ENCODE data around the gene PFN3.
A peak's percentile ranks its signal among the peaks of the same experiment; 100 is the strongest.

Gene PFN3

GRCh38 chr5:177434942-177435738, 34.7 kb upstream of the PFN3 start:
- Histone ChIP-seq H3K9me3 (ENCODE audit: control insufficient read depth in 2 of 2, low read length in 2 of 2) (no peaks in the 10 kb centered on the region), H3K9ac (ENCODE audit: low read length in 2 of 2) (no peak overlapping the region), H3K27ac (ENCODE audit: low read length) (no peak overlapping the region), H3K36me3 (ENCODE audit: control insufficient read depth in 2 of 2, insufficient read depth in 2 of 2, low read length in 2 of 2) (peaks cover 18 to 40% of the 10 kb centered on the region in 2 donors), H3K4me1 (ENCODE audit: control insufficient read depth, insufficient read depth, low read length) (peaks cover 20% of the 10 kb centered on the region), H3K4me3 (ENCODE audit: low read length in 2 of 2) (no peak overlapping the region), H3K27me3 (ENCODE audit: control insufficient read depth in 1 of 2, insufficient read depth in 2 of 2, low read length in 2 of 2) (no peaks in the 10 kb centered on the region)

GRCh38 chr5:177434437-177434836, 34.0 kb upstream of the PFN3 start:
- H3K9ac ChIP-seq (ENCODE audit: low read length in 2 of 2) = no peak overlapping the region
- no peak overlapping the region for H3K27ac ChIP-seq (ENCODE audit: low read length)
- H3K9me3 ChIP-seq (ENCODE audit: control insufficient read depth in 2 of 2, low read length in 2 of 2) = no peaks in the 10 kb centered on the region
- peaks cover 18 to 39% of the 10 kb centered on the region in 2 donors for H3K36me3 ChIP-seq (ENCODE audit: control insufficient read depth in 2 of 2, insufficient read depth in 2 of 2, low read length in 2 of 2)
- H3K27me3 ChIP-seq (ENCODE audit: control insufficient read depth in 1 of 2, insufficient read depth in 2 of 2, low read length in 2 of 2) = no peaks in the 10 kb centered on the region
- no peak overlapping the region for H3K4me3 ChIP-seq (ENCODE audit: low read length in 2 of 2)
- peaks cover 20% of the 10 kb centered on the region for H3K4me1 ChIP-seq (ENCODE audit: control insufficient read depth, insufficient read depth, low read length)

- H3K27ac ChIP-seq (ENCODE audit: low read length) = no peak overlapping the region
- peaks cover 23% of the 10 kb centered on the region for H3K4me1 ChIP-seq (ENCODE audit: control insufficient read depth, insufficient read depth, low read length)
- H3K4me3 ChIP-seq (ENCODE audit: low read length in 2 of 2) = no peak overlapping the region
- no peak overlapping the region for H3K9ac ChIP-seq (ENCODE audit: low read length in 2 of 2)
- no peaks in the 10 kb centered on the region for H3K27me3 ChIP-seq (ENCODE audit: control insufficient read depth in 1 of 2, insufficient read depth in 2 of 2, low read length in 2 of 2)
- H3K9me3 ChIP-seq (ENCODE audit: control insufficient read depth in 2 of 2, low read length in 2 of 2) = no peaks in the 10 kb centered on the region
- peaks cover 18 to 39% of the 10 kb centered on the region in 2 donors for H3K36me3 ChIP-seq (ENCODE audit: control insufficient read depth in 2 of 2, insufficient read depth in 2 of 2, low read length in 2 of 2)
Observed at GRCh38 chr5:177433658-177434217, 33.3 kb upstream of the PFN3 start.

- Histone ChIP-seq H3K9ac (ENCODE audit: low read length in 2 of 2) (no peak overlapping the region), H3K4me3 (ENCODE audit: low read length in 2 of 2) (no peak overlapping the region), H3K4me1 (ENCODE audit: control insufficient read depth, insufficient read depth, low read length) (peaks cover 28% of the 10 kb centered on the region), H3K9me3 (ENCODE audit: control insufficient read depth in 2 of 2, low read length in 2 of 2) (no peaks in the 10 kb centered on the region), H3K27ac (ENCODE audit: low read length) (no peak overlapping the region), H3K36me3 (ENCODE audit: control insufficient read depth in 2 of 2, insufficient read depth in 2 of 2, low read length in 2 of 2) (peaks cover 18 to 33% of the 10 kb centered on the region in 2 donors), H3K27me3 (ENCODE audit: control insufficient read depth in 1 of 2, insufficient read depth in 2 of 2, low read length in 2 of 2) (no peaks in the 10 kb centered on the region)
Observed at GRCh38 chr5:177432839-177433657, 32.6 kb upstream of the PFN3 start.

GRCh38 chr5:177432143-177432838, 31.8 kb upstream of the PFN3 start:
- Histone ChIP-seq H3K9ac (ENCODE audit: low read length in 2 of 2) (no peak overlapping the region), H3K4me1 (ENCODE audit: control insufficient read depth, insufficient read depth, low read length) (peaks cover 36% of the 10 kb centered on the region), H3K27ac (ENCODE audit: low read length) (no peak overlapping the region), H3K4me3 (ENCODE audit: low read length in 2 of 2) (no peak overlapping the region), H3K9me3 (ENCODE audit: control insufficient read depth in 2 of 2, low read length in 2 of 2) (no peaks in the 10 kb centered on the region), H3K27me3 (ENCODE audit: control insufficient read depth in 1 of 2, insufficient read depth in 2 of 2, low read length in 2 of 2) (no peaks in the 10 kb centered on the region), H3K36me3 (ENCODE audit: control insufficient read depth in 2 of 2, insufficient read depth in 2 of 2, low read length in 2 of 2) (peaks cover 18 to 28% of the 10 kb centered on the region in 2 donors)

GRCh38 chr5:177431317-177432142, 31.1 kb upstream of the PFN3 start:
- H3K27ac ChIP-seq (ENCODE audit: low read length) = no peak overlapping the region
- H3K36me3 ChIP-seq (ENCODE audit: control insufficient read depth in 2 of 2, insufficient read depth in 2 of 2, low read length in 2 of 2) = peaks cover 18 to 26% of the 10 kb centered on the region in 2 donors
- no peaks in the 10 kb centered on the region for H3K9me3 ChIP-seq (ENCODE audit: control insufficient read depth in 2 of 2, low read length in 2 of 2)
- no peak overlapping the region for H3K4me3 ChIP-seq (ENCODE audit: low read length in 2 of 2)
- no peak overlapping the region for H3K9ac ChIP-seq (ENCODE audit: low read length in 2 of 2)
- H3K4me1 ChIP-seq (ENCODE audit: control insufficient read depth, insufficient read depth, low read length) = peaks cover 40% of the 10 kb centered on the region
- no peaks in the 10 kb centered on the region for H3K27me3 ChIP-seq (ENCODE audit: control insufficient read depth in 1 of 2, insufficient read depth in 2 of 2, low read length in 2 of 2)

- H3K9me3 ChIP-seq (ENCODE audit: control insufficient read depth in 2 of 2, low read length in 2 of 2) = no peaks in the 10 kb centered on the region
- peaks cover 18 to 25% of the 10 kb centered on the region in 2 donors for H3K36me3 ChIP-seq (ENCODE audit: control insufficient read depth in 2 of 2, insufficient read depth in 2 of 2, low read length in 2 of 2)
- no peak overlapping the region for H3K9ac ChIP-seq (ENCODE audit: low read length in 2 of 2)
- no peaks in the 10 kb centered on the region for H3K27me3 ChIP-seq (ENCODE audit: control insufficient read depth in 1 of 2, insufficient read depth in 2 of 2, low read length in 2 of 2)
- H3K4me1 ChIP-seq (ENCODE audit: control insufficient read depth, insufficient read depth, low read length) = peaks cover 42% of the 10 kb centered on the region
- H3K4me3 ChIP-seq (ENCODE audit: low read length in 2 of 2) = no peak overlapping the region
- no peak overlapping the region for H3K27ac ChIP-seq (ENCODE audit: low read length)
Observed at GRCh38 chr5:177430972-177431316, 30.5 kb upstream of the PFN3 start.

- Histone ChIP-seq H3K4me3 (ENCODE audit: low read length in 2 of 2) (no peak overlapping the region), H3K27ac (ENCODE audit: low read length) (no peak overlapping the region), H3K27me3 (ENCODE audit: control insufficient read depth in 1 of 2, insufficient read depth in 2 of 2, low read length in 2 of 2) (no peaks in the 10 kb centered on the region), H3K9me3 (ENCODE audit: control insufficient read depth in 2 of 2, low read length in 2 of 2) (no peaks in the 10 kb centered on the region), H3K36me3 (ENCODE audit: control insufficient read depth in 2 of 2, insufficient read depth in 2 of 2, low read length in 2 of 2) (peaks cover 15 to 25% of the 10 kb centered on the region in 2 donors), H3K4me1 (ENCODE audit: control insufficient read depth, insufficient read depth, low read length) (peaks cover 48% of the 10 kb centered on the region), H3K9ac (ENCODE audit: low read length in 2 of 2) (no peak overlapping the region)
Observed at GRCh38 chr5:177430140-177430951, 29.9 kb upstream of the PFN3 start.

GRCh38 chr5:177429248-177430040, 29.0 kb upstream of the PFN3 start:
- Histone ChIP-seq H3K4me3 (ENCODE audit: low read length in 2 of 2) (no peak overlapping the region), H3K36me3 (ENCODE audit: control insufficient read depth in 2 of 2, insufficient read depth in 2 of 2, low read length in 2 of 2) (peaks cover 6 to 21% of the 10 kb centered on the region in 2 donors), H3K9me3 (ENCODE audit: control insufficient read depth in 2 of 2, low read length in 2 of 2) (no peaks in the 10 kb centered on the region), H3K4me1 (ENCODE audit: control insufficient read depth, insufficient read depth, low read length) (peaks cover 51% of the 10 kb centered on the region), H3K27ac (ENCODE audit: low read length) (no peak overlapping the region), H3K9ac (ENCODE audit: low read length in 2 of 2) (peak overlapping the region in 1 of 2 donors; percentile 5), H3K27me3 (ENCODE audit: control insufficient read depth in 1 of 2, insufficient read depth in 2 of 2, low read length in 2 of 2) (no peaks in the 10 kb centered on the region)
